GM13977 (cell line): Measurements from ENCODE around the gene VAT1L.

Experiments
- DNase-seq: peaks from one replicate; pipeline ENCODE4 v3.0.0; 2012; ENCODE audit warnings: low spot score
- CTCF ChIP-seq: IDR thresholded peaks from 2 replicates; pipeline ENCODE4 v1.5.1; 2012; ENCODE audit warnings: mild to moderate bottlenecking, control low read depth; ENCODE audit not compliant: insufficient read depth; ENCODE audit errors: extremely low read depth, missing control alignments
- in situ Hi-C: fragments of 300-500 bp; cut with MboI; formaldehyde crosslinking; loops from one replicate; pipeline ENCODE4 v1.12.0; 2022; ENCODE audit warnings: low sequenced_read_pairs, low pct_unique_long_range_greater_than_20kb, mixed read lengths, inconsistent platforms; ENCODE audit not compliant: unreplicated experiment

VAT1L gene

GRCh38 chr16:77929004-77929403, 140.6 kb downstream of the VAT1L start:
- DNase-seq: no peak
- TF ChIP-seq CTCF: no peak
- in situ Hi-C loops: no loop called here

GRCh38 chr16:77931058-77931457, 142.7 kb downstream of the VAT1L start:
- DNase-seq: no peak
- in situ Hi-C loops: no loop called here
- TF ChIP-seq CTCF: no peak

- TF ChIP-seq CTCF: no peak
- in situ Hi-C loops: no loop called here
- DNase-seq: no peak
Measured at GRCh38 chr16:77937473-77938149, 149.2 kb downstream of the VAT1L start.

- in situ Hi-C loops: no loop called here
Measured at GRCh38 chr16:77938913-77939312, 150.5 kb downstream of the VAT1L start.

GRCh38 chr16:77939968-77940367, 151.6 kb downstream of the VAT1L start:
- no peak for TF ChIP-seq CTCF
- in situ Hi-C loops: no loop called here
- DNase-seq: no peak

More at GRCh38 chr16:77938913-77939312, 150.5 kb downstream of the VAT1L start:
- no peak for TF ChIP-seq CTCF
- no peak for DNase-seq

- in situ Hi-C loops: no loop called here
- TF ChIP-seq CTCF: no peak
Measured at GRCh38 chr16:77943801-77944200, 155.4 kb downstream of the VAT1L start.

More at GRCh38 chr16:77943801-77944200, 155.4 kb downstream of the VAT1L start:
- no peak for DNase-seq
